Skeletal muscle tissue (tissue), 4 donors: ENCODE results near the gene SERPINB1. TPM values are rescaled to one million over a fixed set of nuclear protein-coding genes. Genes with fewer than 3 reads are reported as not detected.
"Not testable (repeated sequence)": the region's sequence is repeated elsewhere in the genome, so short reads cannot be mapped to it uniquely, and the experiment has no call there.

Source experiments
- H3K27ac ChIP-seq: one replicate; pipeline ENCODE4 v1.7.0; 2013; ENCODE audit warnings: mild to moderate bottlenecking, low read depth, low read length, inconsistent platforms
- H3K27me3 ChIP-seq, 3 donors: one replicate each; pipeline ENCODE4 v1.7.0; 2013; ENCODE audit warnings: low read length in 3 of 3; ENCODE audit not compliant: control insufficient read depth in 3 of 3, insufficient read depth in 3 of 3
- H3K36me3 ChIP-seq, 3 donors: one replicate each; pipeline ENCODE4 v1.7.0; 2013; ENCODE audit warnings: low read length in 3 of 3; ENCODE audit not compliant: control insufficient read depth in 3 of 3, insufficient read depth in 3 of 3
- H3K4me1 ChIP-seq, 3 donors: one replicate each; pipeline ENCODE4 v1.7.0; 2013; ENCODE audit warnings: low read length in 3 of 3, mild to moderate bottlenecking in 3 of 3; ENCODE audit not compliant: control insufficient read depth in 3 of 3, insufficient read depth in 3 of 3
- H3K4me3 ChIP-seq, 3 donors: one replicate each; pipeline ENCODE4 v1.7.0; 2013; ENCODE audit warnings: low read length in 3 of 3
- H3K9ac ChIP-seq, 3 donors: one replicate each; pipeline ENCODE4 v1.7.0; 2013; ENCODE audit warnings: low read length in 3 of 3, mild to moderate bottlenecking in 3 of 3, moderate library complexity in 2 of 3, low read depth in 1 of 3
- H3K9me3 ChIP-seq, 3 donors: one replicate each; pipeline ENCODE4 v1.7.0; 2013; ENCODE audit warnings: low read length in 3 of 3; ENCODE audit not compliant: control insufficient read depth in 3 of 3
- total RNA-seq: library from RNA; depleted of rRNA; stranded (reverse); fragments of >200 nt; gene quantifications from one replicate; pipeline ENCODE4 v1.2.3, GENCODE V29; 2014
- donor health status: Osteomylitis.

Gene SERPINB1
- total RNA-seq, 1 donor from 2014 or later: 11.5 TPM

DNA sequence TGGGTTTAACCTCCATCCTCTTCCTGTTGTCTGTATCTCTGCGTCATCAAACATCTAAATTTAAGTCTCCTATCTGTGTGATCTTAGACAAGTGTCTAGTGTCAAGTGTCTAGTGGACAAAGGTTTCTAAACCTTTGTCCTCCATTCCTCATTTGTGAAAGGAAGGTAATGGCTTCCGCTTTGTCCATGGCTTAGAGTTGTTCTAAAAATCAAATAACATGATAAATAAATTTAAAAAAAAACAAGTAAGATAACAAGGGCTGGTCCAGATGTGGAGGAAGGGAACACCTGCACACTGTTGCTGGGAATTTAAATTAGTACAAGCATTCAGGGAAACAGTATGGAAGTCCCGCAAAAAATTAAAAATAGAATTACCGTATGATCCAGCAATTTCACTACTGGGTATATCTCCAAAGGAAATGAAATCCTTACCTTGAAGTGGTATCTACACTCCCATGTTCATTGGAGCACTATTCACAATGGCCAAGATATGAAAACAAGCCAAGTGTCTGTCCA lies 17.6 kb upstream of the SERPINB1 start:
- Histone ChIP-seq H3K36me3 (no peaks in the 10 kb centered on the region), H3K9me3 (no peaks in the 10 kb centered on the region), H3K4me3 (peak overlapping the region in 1 of 3 donors; percentile 15), H3K9ac (no peak overlapping the region), H3K4me1 (peaks cover 16 to 26% (median 22%) of the 10 kb centered on the region in 3 donors), H3K27me3 (no peaks in the 10 kb centered on the region), H3K27ac (peak overlapping the region; percentile 62)

DNA sequence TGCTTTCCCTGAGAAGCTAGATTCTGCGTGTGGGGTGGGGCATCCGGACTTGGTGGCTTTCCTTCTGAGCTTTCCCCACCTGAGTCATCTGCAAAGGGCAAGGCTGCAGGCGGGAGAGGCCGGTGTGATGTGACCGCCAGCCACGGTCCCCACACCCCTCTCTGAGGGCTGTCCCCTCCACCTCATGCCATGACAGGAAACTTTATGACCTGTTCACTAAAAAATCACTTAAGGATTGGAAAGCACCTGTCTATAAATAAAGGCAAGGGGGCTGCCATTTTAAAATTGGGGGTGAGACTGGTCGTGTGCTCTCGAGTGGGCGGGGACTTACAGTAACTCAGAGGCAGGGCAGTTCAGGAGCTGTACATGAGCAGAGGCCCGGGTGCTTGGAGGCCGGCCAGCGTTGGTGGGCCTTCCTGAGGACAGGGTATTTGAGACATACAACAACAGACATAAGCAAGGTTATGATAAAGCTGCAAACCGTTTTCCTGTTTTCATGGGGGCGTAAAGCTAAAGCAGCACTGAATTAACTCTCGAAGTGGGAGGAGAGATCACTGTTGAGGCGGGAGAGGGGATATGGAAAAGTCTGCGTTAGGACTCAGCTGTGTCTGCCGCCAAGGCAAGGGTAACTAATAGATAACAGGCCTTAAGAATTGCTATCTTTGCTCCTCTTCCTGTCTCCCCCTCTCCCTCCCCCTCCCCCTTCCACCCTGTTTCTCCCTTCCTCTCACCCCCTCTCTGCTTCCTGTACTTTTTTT lies 16.1 kb upstream of the SERPINB1 start:
- Histone ChIP-seq H3K27ac (peak overlapping the region; percentile 62), H3K9ac (no peak overlapping the region), H3K27me3 (no peaks in the 10 kb centered on the region), H3K36me3 (no peaks in the 10 kb centered on the region), H3K4me3 (peak overlapping the region in 2 of 3 donors; percentile 13 to 38), H3K4me1 (peaks cover 19 to 32% (median 30%) of the 10 kb centered on the region in 3 donors), H3K9me3 (no peaks in the 10 kb centered on the region)

DNA sequence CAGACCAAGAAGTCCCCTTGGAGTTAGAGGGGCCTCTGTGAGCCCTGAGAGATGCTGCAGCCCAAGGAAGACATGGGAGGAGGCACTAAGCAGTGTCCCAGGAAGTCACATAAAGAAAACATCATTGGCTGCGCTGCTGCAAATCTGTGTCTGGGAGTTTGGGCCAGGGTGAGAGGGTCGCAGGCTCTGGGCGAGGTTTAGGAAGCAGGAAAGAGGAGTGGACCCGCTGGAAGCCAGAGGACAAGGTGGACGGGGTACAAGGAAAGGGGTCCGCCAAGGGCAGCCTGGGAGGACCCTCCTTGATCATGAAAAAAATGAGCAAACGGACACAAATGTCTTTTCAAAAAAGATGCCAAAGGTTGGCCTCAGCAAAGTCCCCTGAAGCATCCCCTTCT lies 15.5 kb upstream of the SERPINB1 start:
- H3K36me3 ChIP-seq: no peaks in the 10 kb centered on the region
- H3K27me3 ChIP-seq: no peaks in the 10 kb centered on the region
- H3K27ac ChIP-seq: peak overlapping the region; percentile 62
- H3K4me1 ChIP-seq: peaks cover 19 to 32% (median 30%) of the 10 kb centered on the region in 3 donors
- no peak overlapping the region for H3K4me3 ChIP-seq
- no peaks in the 10 kb centered on the region for H3K9me3 ChIP-seq
- H3K9ac ChIP-seq: no peak overlapping the region

DNA sequence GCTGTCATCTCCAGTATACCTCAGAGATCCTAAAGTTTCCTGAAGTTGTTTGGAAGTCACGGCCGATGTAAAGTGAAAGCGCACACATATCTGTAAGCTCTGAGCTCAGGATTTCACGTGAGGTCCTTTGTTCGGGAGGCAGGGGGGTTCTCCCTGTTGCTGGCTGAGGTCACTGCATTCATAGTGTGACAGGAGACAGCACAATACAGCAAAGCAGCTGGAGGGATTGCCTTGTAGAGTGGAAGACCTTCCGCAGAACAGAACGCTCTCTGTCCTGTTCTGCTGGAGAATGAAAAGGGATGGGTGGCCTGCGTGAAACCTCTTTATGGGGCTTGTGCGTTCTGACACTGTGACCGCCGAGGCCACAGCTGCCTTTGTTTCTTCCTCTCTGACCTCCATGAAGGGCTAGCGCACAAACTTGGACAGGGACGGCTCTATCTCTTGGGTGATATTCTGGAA lies 13.4 kb upstream of the SERPINB1 start:
- no peaks in the 10 kb centered on the region for H3K9me3 ChIP-seq
- H3K36me3 ChIP-seq: no peaks in the 10 kb centered on the region
- H3K9ac ChIP-seq: peak overlapping the region; percentile 32 to 57 (median 51)
- peaks cover 19 to 32% (median 30%) of the 10 kb centered on the region in 3 donors for H3K4me1 ChIP-seq
- peak overlapping the region; percentile 73 for H3K27ac ChIP-seq
- peak overlapping the region; percentile 17 to 76 (median 49) for H3K4me3 ChIP-seq
- H3K27me3 ChIP-seq: no peaks in the 10 kb centered on the region

DNA sequence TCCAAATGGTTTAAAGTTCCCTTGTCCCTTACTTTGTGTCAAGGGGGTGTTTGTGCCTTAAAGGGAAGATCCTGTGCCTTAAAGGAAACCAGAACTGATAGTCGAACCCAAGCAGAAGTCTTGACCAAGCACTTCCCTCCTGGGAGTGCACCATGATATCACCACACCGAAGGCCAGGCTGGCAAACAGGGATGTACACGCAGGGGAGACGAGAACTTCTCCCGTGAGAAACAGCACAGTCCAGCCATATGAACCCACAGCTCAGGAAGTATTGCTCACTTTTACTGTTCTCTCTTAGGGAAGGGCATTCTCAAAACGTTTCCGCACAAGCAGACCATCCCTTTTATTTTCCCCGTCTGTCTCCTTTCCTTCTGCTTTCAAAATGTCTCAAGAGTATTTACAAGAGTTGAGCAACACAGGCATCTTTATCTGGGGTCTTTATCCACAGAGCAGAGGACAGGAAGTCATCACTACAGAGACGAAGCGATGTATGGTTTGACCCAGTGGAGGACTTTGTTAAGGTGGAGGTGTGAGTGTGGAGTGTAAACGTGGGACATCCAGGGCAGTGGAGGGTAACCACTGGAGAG lies 12.8 kb upstream of the SERPINB1 start:
- Histone ChIP-seq H3K36me3 (no peaks in the 10 kb centered on the region), H3K4me1 (peaks cover 19 to 32% (median 30%) of the 10 kb centered on the region in 3 donors), H3K4me3 (peak overlapping the region; percentile 52 to 76 (median 61)), H3K27me3 (no peaks in the 10 kb centered on the region), H3K9ac (peak overlapping the region; percentile 54 to 69 (median 66)), H3K9me3 (no peaks in the 10 kb centered on the region), H3K27ac (peak overlapping the region; percentile 73)

DNA sequence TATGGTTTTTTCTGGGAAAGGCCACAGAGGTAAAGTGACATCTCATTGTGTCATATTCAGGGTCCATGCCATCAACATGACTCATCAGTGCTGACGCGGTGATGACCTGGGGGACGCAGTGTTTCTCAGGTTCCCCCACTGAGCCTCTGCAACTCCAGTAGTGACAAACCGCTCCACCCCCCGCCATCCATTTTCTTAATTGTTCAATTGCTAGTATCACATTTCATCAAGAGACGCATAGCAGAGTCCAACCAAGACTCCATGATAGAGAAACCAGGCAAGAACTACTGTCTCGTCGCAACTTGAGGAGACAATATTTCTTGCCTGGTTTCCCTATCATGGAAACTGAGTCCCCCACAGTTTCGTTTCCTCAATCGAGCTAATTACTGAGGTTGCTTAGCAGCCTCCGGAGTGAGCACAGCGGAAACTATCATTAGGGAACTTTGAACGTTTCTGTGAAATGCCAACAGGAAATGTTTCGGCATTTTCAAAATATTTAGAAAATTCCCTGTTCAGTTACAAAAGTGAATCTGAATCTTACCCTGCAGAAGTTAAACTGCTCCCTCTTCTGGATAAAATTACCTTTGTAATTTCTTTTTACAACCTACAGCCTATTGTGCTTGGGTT lies 12.2 kb upstream of the SERPINB1 start:
- Histone ChIP-seq H3K36me3 (no peaks in the 10 kb centered on the region), H3K9ac (peak overlapping the region; percentile 54 to 69 (median 66)), H3K4me1 (peaks cover 17 to 30% (median 29%) of the 10 kb centered on the region in 3 donors)

DNA sequence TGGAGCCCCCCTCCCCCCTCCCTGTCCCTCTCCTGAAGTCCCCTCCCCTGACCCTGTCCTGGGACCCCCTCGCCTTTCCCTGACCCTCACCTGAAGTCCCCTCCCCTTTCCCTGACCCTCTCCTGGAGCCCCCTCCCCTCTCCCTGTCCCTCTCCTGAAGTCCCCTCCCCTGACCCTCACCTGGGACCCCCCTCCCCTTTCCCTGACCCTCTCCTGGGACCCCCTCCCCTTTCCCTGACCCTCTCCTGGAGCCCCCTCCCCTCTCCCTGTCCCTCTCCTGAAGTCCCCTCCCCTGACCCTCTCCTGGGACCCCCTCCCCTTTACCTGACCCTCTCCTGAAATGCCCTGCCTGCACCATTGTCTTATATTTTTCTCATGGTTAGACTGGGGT lies 11.7 kb upstream of the SERPINB1 start:
- not testable (repeated sequence) for H3K9me3 ChIP-seq, H3K27me3 ChIP-seq, H3K36me3 ChIP-seq
- H3K27ac ChIP-seq: peak overlapping the region; percentile 73
- H3K4me1 ChIP-seq: peaks cover 13 to 26% (median 25%) of the 10 kb centered on the region in 3 donors
- peak overlapping the region; percentile 52 to 76 (median 61) for H3K4me3 ChIP-seq
- H3K9ac ChIP-seq: peak overlapping the region in 2 of 3 donors; percentile 54 to 66

More for the DNA sequence above, 12.2 kb upstream of the SERPINB1 start:
- Histone ChIP-seq H3K27ac (peak overlapping the region; percentile 73), H3K4me3 (peak overlapping the region; percentile 52 to 76 (median 61)), H3K27me3 (no peaks in the 10 kb centered on the region), H3K9me3 (no peaks in the 10 kb centered on the region)

DNA sequence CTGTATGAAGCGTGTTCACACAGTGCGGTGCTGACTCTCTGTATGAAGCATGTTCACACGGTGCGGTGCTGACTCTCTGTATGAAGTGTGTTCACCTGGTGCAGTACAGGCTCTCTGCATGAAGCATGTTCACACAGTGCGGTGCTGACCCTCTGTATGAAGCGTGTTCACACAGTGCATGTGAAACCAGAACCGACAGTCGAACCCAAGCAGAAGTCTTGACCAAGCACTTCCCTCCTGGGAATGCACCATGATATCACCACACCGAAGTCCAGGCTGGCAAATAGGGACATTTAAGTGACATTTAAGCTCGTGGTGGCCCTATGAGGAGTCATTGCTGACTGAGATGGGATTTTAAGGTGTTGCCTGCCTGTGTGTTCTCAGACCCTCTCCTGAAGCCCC lies 11.3 kb upstream of the SERPINB1 start:
- Histone ChIP-seq H3K4me3 (no peak overlapping the region), H3K36me3 (no peaks in the 10 kb centered on the region), H3K9me3 (no peaks in the 10 kb centered on the region), H3K27me3 (no peaks in the 10 kb centered on the region), H3K27ac (no peak overlapping the region), H3K4me1 (peaks cover 13 to 26% (median 24%) of the 10 kb centered on the region in 3 donors), H3K9ac (no peak overlapping the region)

DNA sequence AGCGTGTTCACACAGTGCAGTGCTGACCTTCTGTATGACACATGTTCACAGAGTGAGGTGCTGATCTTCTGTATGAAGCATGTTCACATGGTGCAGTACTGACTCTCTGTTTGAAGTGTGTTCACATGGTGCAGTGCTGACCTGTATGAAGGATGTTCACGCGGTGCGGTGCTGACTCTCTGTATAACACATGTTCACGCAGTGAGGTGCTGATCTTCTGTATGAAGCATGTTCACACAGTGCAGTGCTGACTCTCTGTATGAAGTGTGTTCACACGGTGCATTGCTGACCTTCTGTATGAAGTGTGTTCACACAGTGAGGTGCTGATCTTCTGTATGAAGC lies 10.8 kb upstream of the SERPINB1 start:
- Histone ChIP-seq H3K9ac (no peak overlapping the region), H3K27ac (no peak overlapping the region), H3K9me3 (no peaks in the 10 kb centered on the region), H3K4me3 (no peak overlapping the region), H3K27me3 (no peaks in the 10 kb centered on the region), H3K36me3 (no peaks in the 10 kb centered on the region), H3K4me1 (peaks cover 13 to 22% (median 21%) of the 10 kb centered on the region in 3 donors)
